HG03175 (cell line): Measurements from ENCODE around the gene PPP1R14C.
"Not testable (repeated sequence)": the region's sequence is repeated elsewhere in the genome, so short reads cannot be mapped to it uniquely, and the experiment has no call there.

Experiments
- ATAC-seq: cut with Tn5 transposase; IDR thresholded peaks from one replicate; pipeline ENCODE4 v1.9.1; 2021; ENCODE audit warnings: mild to moderate bottlenecking, moderate library complexity; ENCODE audit not compliant: unreplicated experiment

PPP1R14C gene

DNA sequence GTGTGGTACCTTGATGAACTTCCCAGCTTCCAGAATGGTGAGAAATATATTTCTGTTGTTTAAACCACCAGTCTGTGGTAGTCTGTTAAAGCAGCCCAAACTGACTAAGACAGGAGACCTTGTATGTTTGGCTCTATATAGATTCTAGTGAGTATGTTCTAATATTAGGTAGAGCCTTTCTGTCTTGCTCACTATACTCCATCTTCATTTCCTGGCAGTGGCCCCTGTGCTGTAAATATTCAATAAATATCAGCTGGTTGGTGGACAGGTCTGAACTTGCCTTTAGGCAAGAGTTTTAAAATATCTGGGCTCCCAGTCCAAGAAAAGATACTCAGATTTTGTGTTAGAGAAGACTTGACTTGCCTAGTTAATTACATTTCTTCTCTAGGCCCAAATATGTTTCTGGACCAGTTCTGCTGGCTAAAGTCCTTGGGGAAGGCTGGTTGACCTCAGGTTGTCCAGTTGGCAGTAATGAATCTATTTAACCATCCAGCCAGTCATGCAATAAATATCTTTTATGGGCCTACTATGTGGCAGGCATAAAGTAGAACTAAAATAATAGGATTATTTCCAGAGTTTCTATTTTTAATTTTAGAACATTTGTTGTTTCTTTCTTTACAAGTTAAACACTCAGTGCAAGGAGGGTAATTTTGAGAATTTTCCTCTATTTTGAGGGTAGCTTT, 22.3 kb downstream of the PPP1R14C start:
- ATAC-seq, result no peak

DNA sequence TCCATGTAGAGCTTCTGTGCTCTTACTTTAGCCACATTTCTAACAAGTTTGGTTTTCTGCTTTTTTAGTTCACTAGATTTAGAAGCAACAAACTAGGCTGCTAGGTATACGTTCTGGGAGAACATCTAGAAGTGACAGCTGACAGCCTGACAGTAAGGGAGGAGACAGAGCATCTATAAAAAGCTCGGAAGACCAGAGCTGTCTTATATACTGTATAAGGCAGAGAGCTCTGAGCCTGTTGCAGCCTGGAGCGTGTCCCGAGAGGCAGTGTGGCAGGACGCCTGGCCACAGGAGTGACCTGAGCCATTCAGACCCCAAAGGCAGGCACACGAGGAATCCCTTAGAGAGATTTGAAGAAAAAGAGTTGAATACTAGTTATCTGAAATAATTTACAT, 24.6 kb downstream of the PPP1R14C start:
- ATAC-seq, result no peak

DNA sequence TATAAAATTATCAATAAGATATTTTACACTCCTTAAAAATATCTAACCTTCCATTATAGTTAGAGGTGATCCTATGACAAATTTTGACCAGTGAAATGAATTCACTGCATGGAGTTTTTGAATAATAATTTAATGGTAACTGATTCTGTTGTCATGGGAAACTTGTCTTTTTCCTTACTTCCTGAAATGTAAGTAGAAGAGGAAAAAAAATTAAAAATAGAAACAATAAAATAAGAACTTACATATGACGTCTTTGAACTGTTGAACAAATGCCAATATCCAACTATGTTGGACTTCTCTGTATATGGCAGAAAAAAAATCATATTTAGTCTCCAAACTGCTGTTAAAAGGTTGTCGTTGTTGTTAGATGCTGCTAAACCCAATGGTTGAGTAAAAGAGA, 26.3 kb downstream of the PPP1R14C start:
- no peak for ATAC-seq

DNA sequence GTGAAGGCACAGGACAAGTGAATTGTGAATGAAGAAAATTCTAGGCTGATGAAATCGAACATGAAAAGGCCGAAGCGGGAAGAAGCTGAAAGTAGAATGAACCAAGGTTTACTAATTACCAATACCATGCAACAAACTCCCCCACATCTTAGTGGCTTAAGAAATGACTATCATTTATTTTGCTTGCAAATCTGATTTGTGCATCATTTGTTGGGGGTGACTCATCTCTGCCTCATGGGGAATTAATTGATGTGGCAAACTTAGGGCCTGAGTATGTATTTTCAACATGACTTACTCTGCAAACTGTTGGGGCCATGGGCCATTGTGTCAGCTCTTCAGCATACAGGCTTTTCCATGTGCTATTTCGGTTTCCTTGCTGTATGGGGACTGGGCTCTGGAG, 26.8 kb downstream of the PPP1R14C start:
- no peak for ATAC-seq

DNA sequence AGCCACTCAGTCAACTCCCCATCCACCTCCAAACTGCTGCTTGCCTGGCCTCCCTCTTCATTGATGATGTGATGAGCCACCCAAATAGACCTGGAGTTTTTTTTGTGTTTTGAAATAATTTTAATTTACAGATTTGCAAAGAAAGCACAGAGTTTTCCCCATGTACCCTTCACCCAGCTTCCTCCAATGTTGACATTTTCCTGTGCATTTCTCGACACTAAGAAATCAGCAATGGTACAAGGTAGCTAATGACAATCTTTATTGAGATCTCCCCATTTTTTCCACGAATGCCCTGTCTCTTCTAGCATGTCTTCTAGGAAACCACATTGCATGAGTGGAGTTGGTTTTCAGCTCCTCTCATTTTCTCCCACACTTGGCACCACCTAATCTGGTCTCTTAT, 30.1 kb downstream of the PPP1R14C start:
- no peak for ATAC-seq

DNA sequence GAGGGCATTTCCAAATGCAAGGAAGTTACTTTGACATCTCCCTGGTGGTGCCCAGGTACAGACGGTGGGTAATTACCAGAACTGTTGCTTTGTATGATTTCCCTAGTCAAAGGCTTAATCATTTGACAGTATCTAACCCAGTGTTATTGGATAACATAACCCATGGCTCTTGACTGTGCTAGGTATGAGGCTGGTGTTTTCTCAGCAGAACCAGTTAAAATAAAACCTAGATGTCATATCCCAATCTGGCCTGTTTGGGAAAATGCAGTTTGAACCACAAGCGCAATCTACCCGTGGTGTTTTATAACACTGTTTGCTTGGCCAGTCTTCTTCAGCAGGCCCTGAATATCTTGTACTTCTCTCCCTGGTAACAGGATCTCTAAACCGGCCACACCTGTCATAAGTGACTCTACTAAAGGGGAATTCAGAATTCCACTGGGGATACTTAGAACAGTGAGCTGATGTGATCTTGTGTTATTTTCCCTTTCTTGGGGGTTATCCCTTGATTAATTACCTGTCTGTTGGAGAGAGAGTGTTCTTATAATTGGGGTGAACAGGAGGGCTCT, 32.8 kb downstream of the PPP1R14C start:
- ATAC-seq, result no peak

DNA sequence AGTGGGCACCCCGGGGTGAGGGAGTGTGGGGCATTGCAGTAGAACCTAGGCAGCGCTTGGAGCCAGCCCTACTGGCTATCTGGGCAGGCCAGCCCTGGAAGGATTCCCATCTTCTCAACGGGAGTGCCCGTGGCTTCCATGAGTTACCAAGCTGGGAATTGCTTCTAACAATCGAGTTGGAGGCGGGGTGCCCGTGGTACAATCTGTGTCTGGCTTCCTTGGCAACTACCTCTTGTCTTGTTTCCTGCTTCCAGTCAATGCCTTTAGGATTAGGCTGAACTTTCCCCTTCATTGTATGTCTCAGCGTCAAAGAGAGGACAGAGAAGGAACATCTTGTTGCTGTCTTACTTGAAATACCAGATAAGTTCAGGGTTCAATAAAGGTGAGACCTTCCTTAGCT, 33.3 kb downstream of the PPP1R14C start:
- ATAC-seq, result no peak

DNA sequence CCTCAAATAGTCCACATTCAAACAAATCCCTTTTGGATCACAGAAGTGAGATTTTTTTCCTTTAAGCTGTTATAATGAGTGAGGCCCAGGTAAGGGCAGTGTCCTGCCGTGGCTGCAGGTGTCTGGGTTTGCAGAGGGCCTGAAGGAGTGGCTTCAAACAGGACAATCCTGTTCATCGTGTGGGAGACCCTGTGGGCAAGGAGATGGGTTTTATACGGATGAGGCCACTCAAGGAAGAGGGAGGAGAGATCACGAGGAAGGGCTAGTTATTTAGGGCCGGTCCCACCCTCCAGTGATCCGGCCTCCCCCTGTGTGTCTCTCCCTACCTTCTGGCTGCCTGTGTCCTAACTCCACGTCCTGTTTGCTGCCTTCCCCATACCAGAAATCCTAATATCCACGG, 33.8 kb downstream of the PPP1R14C start:
- ATAC-seq, result no peak

DNA sequence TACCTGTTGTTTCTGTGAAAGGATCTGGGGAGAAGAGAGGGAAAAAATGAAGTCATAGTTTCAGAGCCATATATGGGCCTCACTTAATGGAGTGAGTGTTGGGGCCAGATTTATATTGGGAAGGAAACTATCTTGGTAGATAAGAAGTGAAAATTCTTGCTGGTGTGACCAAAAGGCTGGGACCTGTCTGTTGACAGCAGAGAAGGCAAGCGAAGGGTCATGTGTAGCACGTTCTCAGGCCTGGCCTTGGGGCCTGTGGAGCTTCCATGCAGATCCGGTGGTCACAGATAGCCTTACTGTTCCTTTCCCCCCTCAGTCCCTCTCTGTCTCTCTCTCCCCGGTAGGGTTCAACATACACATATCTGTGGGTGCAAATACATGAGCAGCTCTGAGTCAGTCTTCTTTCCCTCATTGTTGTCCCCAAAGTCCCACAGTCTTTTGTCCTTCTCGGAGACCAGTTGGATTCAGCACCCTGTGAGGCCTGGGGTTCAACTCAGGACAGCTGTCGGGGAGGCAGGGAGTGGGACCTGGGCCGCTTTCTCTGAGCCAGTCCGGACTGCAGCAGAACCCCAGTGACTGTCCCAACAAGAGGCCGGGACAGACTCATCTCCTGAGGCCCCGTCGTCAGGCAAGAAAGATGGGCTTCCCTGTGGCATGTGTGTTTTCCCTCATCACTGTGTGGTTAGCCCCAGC, 34.6 kb downstream of the PPP1R14C start:
- no peak for ATAC-seq

DNA sequence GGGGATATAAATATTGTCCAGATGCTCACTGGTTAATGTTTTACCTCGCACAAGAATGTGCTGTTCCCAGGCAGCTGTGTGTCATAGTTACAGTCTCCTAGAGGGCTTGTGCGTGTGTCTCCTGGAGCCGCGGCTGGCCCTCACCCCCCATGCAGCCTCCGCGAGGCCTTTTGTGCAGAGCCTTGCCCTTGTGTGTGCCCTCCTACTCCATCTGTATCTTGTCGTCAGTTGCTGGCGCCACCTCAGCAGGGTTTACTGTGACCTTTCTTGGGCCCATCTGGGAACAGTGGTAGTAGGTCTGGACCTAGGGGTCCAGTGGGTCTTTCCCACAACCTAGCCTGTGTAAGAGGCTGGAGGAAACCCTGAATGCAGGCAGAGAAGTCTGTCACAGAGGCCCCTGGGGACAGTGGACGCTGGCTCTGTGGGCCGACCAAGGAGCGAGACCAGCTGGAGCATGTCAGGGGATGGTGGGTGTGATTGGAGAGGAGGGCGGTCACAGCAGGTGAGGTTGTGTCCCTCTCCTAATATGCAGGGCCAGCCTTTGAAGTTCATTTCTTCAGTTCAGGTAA, 35.2 kb downstream of the PPP1R14C start:
- no peak for ATAC-seq

DNA sequence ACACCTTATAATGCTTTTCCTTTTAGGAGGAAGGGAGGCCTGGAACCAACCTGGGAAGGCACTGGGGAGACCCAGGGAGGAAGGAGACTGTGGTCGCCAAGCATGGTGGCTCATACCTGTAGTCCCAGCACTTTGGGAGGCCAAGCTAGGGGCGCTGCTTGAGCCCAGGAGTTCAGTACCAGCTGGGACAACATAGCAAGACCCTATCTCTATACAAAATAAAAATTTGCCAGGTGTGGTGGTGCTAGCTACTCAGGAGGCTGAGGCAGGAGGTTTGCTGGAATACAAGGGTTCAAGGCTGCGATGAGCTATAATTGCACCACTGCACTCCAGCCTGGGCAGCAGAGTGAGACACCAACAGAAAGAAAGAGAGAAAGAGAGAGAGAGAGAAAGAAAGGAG, 36.2 kb downstream of the PPP1R14C start:
- no peak for ATAC-seq

DNA sequence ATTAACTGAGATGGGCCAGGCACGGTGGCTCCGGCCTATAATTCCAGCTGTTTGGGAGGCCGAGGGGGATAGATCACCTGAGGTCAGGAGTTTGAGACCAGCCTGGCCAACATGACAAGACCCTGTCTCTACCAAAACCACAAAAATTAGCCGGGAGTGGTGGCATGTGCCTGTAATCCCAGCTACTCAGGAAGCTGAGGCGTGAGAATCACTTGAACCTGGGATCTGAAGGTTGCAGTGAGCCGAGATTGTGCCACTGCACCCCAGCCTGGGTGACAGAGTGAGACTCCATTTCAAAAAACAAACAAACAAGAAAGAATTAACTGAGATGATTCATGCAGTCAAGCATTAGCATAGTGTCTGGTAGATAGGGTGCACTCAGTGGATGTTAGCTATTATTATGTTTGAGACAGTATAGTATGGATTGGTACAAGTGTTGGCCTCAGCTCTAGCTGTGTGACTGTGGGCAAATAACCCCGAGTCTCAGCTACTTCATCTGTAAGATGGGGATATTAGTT, 37.1 kb downstream of the PPP1R14C start:
- not testable (repeated sequence) for ATAC-seq

DNA sequence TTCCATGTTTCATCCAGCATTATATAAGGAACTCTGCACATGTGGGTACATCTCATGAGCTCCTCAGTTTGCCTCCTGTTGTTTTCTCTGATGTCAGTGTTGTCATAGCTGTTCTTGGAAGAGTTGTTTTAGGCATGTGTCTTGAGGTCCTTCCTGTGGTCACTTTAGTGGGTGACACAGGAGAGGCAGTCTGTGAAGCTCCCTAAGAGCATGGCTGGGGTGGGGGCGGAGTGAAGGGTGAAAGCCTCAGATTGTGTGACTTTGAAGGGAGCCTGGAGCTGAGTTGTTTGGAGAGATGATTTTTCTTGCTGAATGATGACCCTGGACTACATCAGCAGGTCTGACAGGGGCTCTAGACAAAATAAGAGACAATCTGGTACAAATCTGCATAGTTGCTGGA, 37.7 kb downstream of the PPP1R14C start:
- ATAC-seq, result no peak

DNA sequence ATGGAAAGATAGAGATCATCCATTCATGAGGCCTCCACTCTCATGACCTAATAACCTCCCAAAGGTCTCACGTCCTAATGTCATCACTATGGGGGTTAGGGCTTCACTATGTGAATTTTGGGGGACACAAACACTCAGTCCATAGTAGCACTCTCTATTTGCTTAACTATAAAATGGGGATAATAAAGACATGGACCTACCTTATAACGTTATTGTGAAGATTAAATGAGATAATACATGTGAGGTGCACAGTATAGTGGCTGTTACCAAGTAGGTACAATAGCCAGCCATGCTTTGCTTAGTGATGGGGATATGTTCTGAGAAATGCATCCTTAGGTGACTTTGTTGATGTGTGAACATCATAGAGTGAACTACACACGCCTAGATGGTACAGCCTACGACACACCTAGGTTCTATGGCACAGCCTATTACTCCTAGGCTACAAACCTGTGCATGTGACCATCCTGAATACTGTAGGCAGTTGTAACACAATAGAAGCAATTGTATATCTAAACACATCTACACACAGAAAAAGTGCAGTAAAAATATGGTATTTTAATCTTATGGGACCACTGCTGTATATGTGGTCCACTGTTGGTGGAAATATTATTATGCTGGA, 39.7 kb downstream of the PPP1R14C start:
- ATAC-seq, result no peak

DNA sequence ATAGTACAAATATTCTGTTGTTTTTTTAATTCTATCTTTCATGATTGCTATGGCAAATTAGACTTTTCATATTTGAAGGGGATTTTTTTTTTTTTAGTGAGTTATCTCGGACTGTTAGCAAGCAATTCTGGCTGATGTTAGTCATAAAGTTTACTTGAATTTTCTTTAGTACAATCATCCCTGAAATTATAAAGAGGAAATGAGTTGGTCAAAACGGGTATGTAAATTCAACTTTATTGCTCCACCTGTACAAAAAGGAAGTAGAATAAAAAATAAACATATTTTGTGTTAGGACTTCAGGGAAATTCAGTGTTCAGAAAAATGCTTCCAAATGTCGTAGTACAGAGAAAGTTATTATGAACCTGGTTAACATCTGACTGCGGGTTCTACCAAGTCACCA, 40.3 kb downstream of the PPP1R14C start:
- no peak for ATAC-seq

DNA sequence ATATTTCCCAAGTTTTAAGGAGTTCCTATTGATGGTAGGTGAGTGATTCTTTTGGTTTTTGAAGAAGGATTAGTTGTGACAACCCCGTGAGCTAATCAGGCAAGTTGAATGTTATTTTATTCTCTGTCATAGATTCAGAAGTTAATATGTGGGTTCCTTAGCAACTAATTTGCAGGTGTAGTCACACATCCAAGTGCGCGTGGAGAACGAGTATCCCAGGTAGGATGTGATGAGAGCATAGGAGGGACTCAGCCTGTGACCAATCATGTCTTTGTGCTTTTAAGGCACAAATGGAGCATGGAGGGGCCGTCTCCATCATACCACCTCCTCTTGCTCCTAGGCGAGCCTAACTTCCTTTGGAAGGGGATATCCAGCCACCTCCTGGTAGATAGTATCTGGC, 41.1 kb downstream of the PPP1R14C start:
- no peak for ATAC-seq

DNA sequence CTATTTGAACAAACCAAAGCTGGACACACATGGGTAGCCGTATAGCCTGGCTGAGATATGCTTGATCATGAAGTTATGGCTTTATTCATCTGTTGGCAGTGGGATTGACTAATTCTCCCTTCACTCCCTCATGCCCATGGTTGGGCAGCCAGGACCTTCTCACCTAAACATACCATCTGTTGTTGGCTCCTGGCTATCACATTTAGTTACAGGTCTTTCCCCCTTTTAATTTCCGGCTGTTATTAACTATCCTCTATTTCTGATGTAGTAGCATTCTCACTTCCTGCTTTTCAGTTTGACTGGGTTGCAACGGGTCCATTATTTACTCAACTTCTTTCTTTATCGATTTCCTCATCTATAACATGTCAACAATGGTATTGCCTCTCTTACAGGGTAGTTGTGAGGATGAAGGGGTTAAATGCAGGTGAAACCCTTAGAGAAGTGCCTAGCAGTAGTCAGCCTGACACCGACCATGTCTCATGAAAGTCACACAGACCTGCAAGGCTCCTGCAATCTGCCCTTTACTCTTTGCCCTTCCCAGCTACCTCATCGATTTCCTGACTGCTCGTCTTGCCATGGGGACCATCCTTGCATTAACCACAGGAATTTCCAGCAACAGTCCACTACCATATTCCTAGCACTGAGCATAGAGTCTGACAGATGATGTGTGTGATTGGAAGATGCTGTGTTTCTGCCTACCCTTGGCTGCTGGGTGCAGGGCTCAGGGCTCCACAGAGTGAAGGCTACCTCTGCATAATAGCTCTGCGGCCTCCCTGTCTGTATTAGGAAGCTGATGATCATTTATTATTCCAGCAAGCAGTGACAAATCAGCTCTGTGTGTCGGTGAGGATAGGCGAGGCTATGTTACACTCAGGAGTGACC, 42.2 kb downstream of the PPP1R14C start:
- ATAC-seq, result peak; percentile 50

DNA sequence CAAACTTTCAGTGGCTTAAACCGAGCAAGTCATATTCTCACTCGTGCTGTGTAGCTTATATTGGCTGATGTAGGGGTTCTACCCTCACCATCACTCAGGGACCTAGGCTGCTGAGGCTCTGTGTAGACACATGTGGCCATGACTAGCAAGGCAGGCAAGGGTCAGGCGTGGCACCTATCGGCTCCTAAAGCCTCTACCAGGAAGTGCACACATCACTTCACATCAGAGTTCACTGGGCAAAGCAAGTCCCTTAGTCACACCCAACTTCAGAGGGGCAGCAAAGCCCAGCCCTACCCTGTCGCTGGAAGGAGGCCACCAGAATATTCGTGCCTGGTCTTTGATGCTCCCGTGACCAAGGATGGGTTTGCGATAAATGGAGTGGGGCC, 42.9 kb downstream of the PPP1R14C start:
- ATAC-seq, result no peak

DNA sequence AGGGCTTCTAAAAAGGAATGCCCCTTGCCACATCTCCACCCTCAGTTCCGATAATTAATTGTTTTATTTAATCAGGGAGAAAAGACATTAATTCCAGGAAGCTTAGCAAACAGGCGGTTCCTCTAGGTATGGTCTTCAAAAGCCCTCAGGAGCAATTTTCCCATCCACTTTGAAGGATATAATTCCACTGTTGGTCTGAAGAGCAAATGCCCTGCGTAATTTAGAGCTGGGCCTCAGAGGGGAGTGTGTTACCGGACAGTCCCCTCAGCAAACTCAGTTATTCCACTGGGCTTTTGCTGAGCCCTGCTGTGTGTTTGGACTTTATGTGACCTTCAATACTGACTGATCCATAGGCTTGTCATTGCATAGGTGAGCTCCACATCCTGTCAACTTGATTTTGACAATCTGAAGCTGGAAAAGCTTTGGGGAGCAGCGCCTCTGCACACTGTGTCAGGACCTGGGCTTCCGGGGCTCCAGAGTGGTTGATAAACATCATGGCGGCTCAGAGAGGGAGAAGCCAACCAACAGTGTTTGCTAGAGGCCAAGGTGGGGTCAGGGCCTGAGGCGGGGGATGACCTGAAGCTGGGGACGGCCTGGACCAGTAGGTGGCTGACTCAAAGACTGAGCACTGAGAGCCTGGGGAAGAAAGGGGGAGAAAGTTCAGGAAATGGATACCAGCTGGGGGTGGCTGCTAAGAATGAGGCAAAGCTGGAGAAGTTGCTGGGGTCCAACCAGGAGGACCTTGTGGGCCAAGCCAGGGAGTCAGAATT, 43.5 kb downstream of the PPP1R14C start:
- no peak for ATAC-seq

DNA sequence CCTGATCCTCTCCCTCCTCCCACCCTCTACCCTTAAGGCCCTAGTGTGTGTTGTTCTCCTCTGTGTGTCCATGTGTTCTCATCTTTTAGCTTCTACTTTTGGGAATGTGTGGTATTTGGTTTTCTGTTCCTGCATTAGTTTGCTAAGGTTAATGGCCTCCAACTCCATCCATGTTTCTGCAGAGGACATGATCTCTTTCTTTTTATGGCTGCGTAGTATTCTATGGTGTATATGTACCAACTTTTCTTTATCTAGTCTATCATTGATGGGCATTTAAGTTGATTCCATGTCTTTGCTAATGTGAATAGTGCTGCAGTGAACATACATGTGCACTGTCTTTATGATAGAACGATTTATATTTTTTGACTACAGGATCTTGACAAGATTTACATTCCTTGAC, 44.6 kb downstream of the PPP1R14C start:
- not testable (repeated sequence) for ATAC-seq
